ENCODE measurements around the gene CPEB2.

- TF ChIP-seq PRDM15 (CRISPR knock-in tag; IDR thresholded peaks at IDR 0.05), result no peak
- TF ChIP-seq ATF1 (CRISPR knock-in tag; IDR thresholded peaks at IDR 0.05), result no peak
- TF ChIP-seq, protein P1, sequence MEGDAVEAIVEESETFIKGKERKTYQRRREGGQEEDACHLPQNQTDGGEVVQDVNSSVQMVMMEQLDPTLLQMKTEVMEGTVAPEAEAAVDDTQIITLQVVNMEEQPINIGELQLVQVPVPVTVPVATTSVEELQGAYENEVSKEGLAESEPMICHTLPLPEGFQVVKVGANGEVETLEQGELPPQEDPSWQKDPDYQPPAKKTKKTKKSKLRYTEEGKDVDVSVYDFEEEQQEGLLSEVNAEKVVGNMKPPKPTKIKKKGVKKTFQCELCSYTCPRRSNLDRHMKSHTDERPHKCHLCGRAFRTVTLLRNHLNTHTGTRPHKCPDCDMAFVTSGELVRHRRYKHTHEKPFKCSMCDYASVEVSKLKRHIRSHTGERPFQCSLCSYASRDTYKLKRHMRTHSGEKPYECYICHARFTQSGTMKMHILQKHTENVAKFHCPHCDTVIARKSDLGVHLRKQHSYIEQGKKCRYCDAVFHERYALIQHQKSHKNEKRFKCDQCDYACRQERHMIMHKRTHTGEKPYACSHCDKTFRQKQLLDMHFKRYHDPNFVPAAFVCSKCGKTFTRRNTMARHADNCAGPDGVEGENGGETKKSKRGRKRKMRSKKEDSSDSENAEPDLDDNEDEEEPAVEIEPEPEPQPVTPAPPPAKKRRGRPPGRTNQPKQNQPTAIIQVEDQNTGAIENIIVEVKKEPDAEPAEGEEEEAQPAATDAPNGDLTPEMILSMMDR (IDR thresholded peaks at IDR 0.05), result no peak
- no peak for TF ChIP-seq FOXK1 (CRISPR knock-in tag; IDR thresholded peaks at IDR 0.05)
- TF ChIP-seq, protein P2, sequence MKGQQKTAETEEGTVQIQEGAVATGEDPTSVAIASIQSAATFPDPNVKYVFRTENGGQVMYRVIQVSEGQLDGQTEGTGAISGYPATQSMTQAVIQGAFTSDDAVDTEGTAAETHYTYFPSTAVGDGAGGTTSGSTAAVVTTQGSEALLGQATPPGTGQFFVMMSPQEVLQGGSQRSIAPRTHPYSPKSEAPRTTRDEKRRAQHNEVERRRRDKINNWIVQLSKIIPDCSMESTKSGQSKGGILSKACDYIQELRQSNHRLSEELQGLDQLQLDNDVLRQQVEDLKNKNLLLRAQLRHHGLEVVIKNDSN (CRISPR knock-in tag; IDR thresholded peaks at IDR 0.05), result no peak
- TF ChIP-seq, protein P3, sequence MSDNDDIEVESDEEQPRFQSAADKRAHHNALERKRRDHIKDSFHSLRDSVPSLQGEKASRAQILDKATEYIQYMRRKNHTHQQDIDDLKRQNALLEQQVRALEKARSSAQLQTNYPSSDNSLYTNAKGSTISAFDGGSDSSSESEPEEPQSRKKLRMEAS (CRISPR knock-in tag; IDR thresholded peaks at IDR 0.05), result no peak
- TF ChIP-seq, protein P4, sequence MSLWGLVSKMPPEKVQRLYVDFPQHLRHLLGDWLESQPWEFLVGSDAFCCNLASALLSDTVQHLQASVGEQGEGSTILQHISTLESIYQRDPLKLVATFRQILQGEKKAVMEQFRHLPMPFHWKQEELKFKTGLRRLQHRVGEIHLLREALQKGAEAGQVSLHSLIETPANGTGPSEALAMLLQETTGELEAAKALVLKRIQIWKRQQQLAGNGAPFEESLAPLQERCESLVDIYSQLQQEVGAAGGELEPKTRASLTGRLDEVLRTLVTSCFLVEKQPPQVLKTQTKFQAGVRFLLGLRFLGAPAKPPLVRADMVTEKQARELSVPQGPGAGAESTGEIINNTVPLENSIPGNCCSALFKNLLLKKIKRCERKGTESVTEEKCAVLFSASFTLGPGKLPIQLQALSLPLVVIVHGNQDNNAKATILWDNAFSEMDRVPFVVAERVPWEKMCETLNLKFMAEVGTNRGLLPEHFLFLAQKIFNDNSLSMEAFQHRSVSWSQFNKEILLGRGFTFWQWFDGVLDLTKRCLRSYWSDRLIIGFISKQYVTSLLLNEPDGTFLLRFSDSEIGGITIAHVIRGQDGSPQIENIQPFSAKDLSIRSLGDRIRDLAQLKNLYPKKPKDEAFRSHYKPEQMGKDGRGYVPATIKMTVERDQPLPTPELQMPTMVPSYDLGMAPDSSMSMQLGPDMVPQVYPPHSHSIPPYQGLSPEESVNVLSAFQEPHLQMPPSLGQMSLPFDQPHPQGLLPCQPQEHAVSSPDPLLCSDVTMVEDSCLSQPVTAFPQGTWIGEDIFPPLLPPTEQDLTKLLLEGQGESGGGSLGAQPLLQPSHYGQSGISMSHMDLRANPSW (CRISPR knock-in tag; conservative IDR thresholded peaks at IDR 0.05; ENCODE audit: low read depth), result no peak
- no peak for TF ChIP-seq ZBTB21 (CRISPR knock-in tag; IDR thresholded peaks at IDR 0.05; ENCODE audit: borderline replicate concordance)
- no peak for TF ChIP-seq ESRRA (CRISPR knock-in tag; IDR thresholded peaks at IDR 0.05; ENCODE audit: borderline replicate concordance)
- no peak for TF ChIP-seq KAT7 (CRISPR knock-in tag; IDR thresholded peaks at IDR 0.05; ENCODE audit: borderline replicate concordance)
- no peak for TF ChIP-seq TP53 (CRISPR knock-in tag; IDR thresholded peaks at IDR 0.05)
- TF ChIP-seq ZNF532 (CRISPR knock-in tag; IDR thresholded peaks at IDR 0.05; ENCODE audit: borderline replicate concordance), result no peak
Measured at GRCh38 chr4:15003891-15004738, 1.8 kb downstream of the CPEB2 start.
